GM18499 (cell line): ENCODE measurements around the gene SERPINA4.

Source experiments
- ATAC-seq: cut with Tn5 transposase; IDR thresholded peaks from one replicate; pipeline ENCODE4 v1.9.1; 2021; ENCODE audit warnings: moderate number of reproducible peaks; ENCODE audit not compliant: insufficient read depth, unreplicated experiment

SERPINA4 gene

GRCh38 chr14:94542111-94542810, 19.0 kb upstream of the SERPINA4 start:
- no peak for ATAC-seq

GRCh38 chr14:94542811-94543440, 18.3 kb upstream of the SERPINA4 start:
- no peak for ATAC-seq

GRCh38 chr14:94543449-94544124, 17.7 kb upstream of the SERPINA4 start:
- no peak for ATAC-seq

GRCh38 chr14:94544726-94545125, 16.5 kb upstream of the SERPINA4 start:
- ATAC-seq: no peak

GRCh38 chr14:94545131-94545841, 16.0 kb upstream of the SERPINA4 start:
- no peak for ATAC-seq

GRCh38 chr14:94547151-94547680, 14.0 kb upstream of the SERPINA4 start:
- no peak for ATAC-seq

DNA sequence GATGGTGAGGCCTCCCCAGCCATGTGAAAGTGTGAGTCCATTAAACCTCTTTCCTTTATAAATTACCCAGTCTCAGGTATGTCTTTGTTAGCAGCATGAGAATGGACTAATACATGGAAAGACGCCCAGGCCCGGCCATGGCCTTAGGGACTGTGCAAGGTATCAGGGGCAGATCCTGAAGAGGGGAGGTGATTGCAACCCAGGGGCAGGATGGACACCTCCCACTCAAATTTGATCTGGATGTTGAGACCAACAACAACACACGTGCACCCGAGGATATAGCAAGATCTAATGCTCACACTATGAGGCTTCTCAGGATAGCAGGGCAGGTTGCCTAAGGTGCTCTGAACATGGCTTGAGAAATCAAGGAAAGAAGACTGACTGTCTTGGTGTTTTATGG, 13.5 kb upstream of the SERPINA4 start:
- ATAC-seq: no peak

GRCh38 chr14:94548131-94548998, 12.9 kb upstream of the SERPINA4 start:
- ATAC-seq: no peak

DNA sequence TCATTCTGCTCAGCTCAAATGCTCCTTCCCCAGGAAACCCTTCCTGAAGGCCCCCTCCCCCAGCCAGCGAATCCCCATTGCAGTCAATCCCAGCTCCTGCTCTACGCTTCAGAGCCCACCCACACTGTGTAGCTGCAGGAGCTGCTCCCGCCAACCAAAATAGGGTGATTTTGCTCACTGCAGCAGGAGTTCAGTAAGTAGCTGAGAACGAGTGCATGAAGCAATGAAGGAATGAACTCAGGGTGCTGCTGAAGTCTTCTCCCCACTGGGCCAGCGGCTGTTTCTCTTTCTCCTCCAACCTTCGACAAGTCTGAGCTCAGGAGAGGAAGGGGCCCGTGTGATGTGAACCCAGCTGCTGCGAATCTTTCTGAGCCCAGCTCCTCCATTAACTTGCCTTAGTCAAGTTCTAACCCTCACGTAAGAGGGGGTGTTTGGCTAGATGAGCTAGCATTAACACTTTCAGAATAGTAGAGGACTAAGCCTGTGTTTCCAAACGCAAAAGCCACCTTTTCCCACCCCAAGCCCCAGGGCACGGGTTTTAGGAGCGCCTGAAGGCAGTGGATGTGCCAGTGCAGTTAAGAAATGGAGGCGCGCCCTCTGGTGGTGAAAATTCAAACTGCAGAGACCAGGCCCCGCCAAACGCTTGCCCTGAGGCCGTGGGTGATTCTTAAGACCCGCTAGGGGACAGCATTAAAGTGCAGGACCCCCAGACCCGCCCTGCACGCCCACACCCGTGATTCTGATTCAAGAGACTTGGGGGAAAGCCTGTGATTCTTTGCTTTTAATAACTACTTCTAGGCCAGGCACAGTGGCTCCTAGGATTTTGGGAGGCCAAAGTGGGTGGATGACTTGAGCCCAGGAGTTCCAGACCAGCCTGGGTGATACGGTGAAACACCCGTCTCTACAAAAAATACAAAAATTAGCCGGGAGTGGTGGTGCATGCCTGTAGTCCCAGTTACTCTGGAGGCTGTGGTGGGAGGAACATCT, 11.9 kb upstream of the SERPINA4 start:
- no peak for ATAC-seq

- no peak for ATAC-seq
These were observed 11.2 kb upstream of the SERPINA4 start for GRCh38 chr14:94550041-94550440.

GRCh38 chr14:94555991-94556390, 5.3 kb upstream of the SERPINA4 start:
- ATAC-seq: no peak

DNA sequence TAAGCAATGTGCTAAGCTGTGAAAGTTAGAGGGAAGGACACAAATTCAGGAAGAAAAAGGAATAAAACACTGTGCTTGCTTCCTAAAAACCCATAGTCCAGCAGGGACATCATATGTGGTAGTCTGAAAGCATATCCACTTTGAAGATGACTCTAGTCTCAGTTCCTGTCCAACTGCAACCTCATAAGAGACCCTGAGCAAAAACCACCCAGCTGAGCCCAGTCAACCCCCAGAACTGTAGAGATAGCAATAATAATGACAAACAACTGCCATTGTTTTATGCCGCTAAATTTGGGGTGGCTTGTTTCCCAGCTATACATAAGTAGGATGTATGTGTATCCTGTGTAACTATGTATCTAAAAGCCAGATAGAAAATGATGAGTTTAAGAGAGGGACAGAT, 3.9 kb upstream of the SERPINA4 start:
- ATAC-seq: no peak

DNA sequence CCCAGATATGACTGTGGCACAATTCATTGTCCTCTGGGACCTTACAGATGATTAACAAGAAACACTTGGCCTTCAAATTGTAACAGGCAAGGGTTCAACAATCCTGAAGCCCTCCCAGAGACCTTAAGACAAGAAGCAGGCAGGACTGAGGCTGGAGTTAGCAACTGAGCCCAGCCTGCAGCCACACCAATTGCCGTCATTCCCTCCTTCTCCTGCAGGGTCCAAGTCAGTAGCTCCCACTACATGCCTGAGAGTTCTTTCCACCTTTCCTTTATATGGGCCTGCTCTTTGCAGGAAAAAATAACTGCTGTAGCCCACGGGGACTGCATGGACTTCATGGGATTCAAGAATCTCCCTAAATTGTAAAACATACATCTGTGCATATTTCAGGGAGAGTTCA, 2.4 kb upstream of the SERPINA4 start:
- ATAC-seq: no peak

- ATAC-seq: no peak
These were observed 1.5 kb upstream of the SERPINA4 start for GRCh38 chr14:94559638-94560290.

- no peak for ATAC-seq
These were observed 964 bp upstream of the SERPINA4 start for GRCh38 chr14:94560291-94560665.

- ATAC-seq: no peak
These were observed 391 bp downstream of the SERPINA4 start for GRCh38 chr14:94561656-94562010.

GRCh38 chr14:94562022-94562421, 780 bp downstream of the SERPINA4 start:
- ATAC-seq: no peak
